Common myeloid progenitor, CD34-positive (primary cell): Measurements from ENCODE around the gene FAM153A.
"Not testable (repeated sequence)": the region's sequence is repeated elsewhere in the genome, so short reads cannot be mapped to it uniquely, and the experiment has no call there.

ENCODE experiments used
- CTCF ChIA-PET: fragments of 350-600 bp; sonication (Branson Sonifier 250); formaldehyde crosslinking; loops from one replicate; lab custom pipeline; 2021; ENCODE audit warnings: antibody characterized with exemption; lab: Charles Lee
- POLR2A ChIA-PET: fragments of 350-600 bp; sonication (Branson Sonifier 250); formaldehyde crosslinking; loops from one replicate; lab custom pipeline; 2021; ENCODE audit warnings: antibody characterized with exemption; lab: Charles Lee
- DNase-seq, 3 donors: peaks; one replicate each; pipeline versions ENCODE4 v3.0.0 to v3.0.0-alpha.2; 2013
- H3K27ac ChIP-seq, 2 experiments: 1 replicate in 1 of 2; 2 replicates in 1 of 2; pipeline ENCODE4 v1.7.0; 2013; ENCODE audit warnings: inconsistent platforms in 2 of 2, low read length in 2 of 2, mild to moderate bottlenecking in 2 of 2, low read depth in 1 of 2, moderate library complexity in 1 of 2; ENCODE audit not compliant: severe bottlenecking in 2 of 2, insufficient read depth in 1 of 2, poor library complexity in 1 of 2
- H3K27me3 ChIP-seq, 5 experiments: replicated peaks in 2 of 5; 1 replicate in 3 of 5; 2 replicates in 2 of 5; pipeline versions ENCODE4 v1.6.1 to v1.7.0; 2013; ENCODE audit warnings: low read length in 4 of 5, mild to moderate bottlenecking in 2 of 5, moderate library complexity in 2 of 5, inconsistent platforms in 1 of 5; ENCODE audit not compliant: insufficient read depth in 5 of 5, control insufficient read depth in 4 of 5
- H3K36me3 ChIP-seq, 4 experiments: 1 replicate in 2 of 4; 2 replicates in 2 of 4; pipeline versions ENCODE4 v1.6.1 to v1.7.0; 2013; ENCODE audit warnings: low read length in 3 of 4, control low read depth in 1 of 4, mild to moderate bottlenecking in 1 of 4; ENCODE audit not compliant: control insufficient read depth in 4 of 4, insufficient read depth in 4 of 4
- H3K4me1 ChIP-seq, 4 experiments: 1 replicate in 3 of 4; 2 replicates in 1 of 4; pipeline versions ENCODE4 v1.6.1 to v1.7.1; 2013; ENCODE audit warnings: low read length in 3 of 4, mild to moderate bottlenecking in 3 of 4, control low read depth in 1 of 4, inconsistent platforms in 1 of 4, moderate library complexity in 1 of 4; ENCODE audit not compliant: control insufficient read depth in 4 of 4, insufficient read depth in 4 of 4; ENCODE audit errors: control extremely low read depth in 1 of 4
- H3K4me3 ChIP-seq, 7 experiments: 1 replicate in 4 of 7; 2 replicates in 3 of 7; pipeline versions ENCODE4 v1.5.1 to v1.7.0; 2013; ENCODE audit warnings: mild to moderate bottlenecking in 7 of 7, low read length in 6 of 7, moderate library complexity in 6 of 7, inconsistent platforms in 2 of 7, low read depth in 2 of 7, control low read depth in 1 of 7; ENCODE audit not compliant: insufficient read depth in 4 of 7, control insufficient read depth in 1 of 7; ENCODE audit errors: extremely low read depth in 1 of 7
- H3K9me3 ChIP-seq, 5 experiments: 1 replicate in 4 of 5; 2 replicates in 1 of 5; pipeline versions ENCODE4 v1.6.1 to v1.7.1; 2013; ENCODE audit warnings: low read length in 4 of 5, mild to moderate bottlenecking in 2 of 5, inconsistent platforms in 1 of 5, low read depth in 1 of 5, moderate library complexity in 1 of 5; ENCODE audit not compliant: control insufficient read depth in 4 of 5, insufficient read depth in 2 of 5; ENCODE audit errors: control extremely low read depth in 1 of 5
- WGBS: methylation state at CpG from one replicate; pipeline ENCODE4 v1.1.5; 2013; ENCODE audit not compliant: insufficient coverage; 5-methylcytosine and 5-hydroxymethylcytosine counted together

The FAM153A gene

DNA sequence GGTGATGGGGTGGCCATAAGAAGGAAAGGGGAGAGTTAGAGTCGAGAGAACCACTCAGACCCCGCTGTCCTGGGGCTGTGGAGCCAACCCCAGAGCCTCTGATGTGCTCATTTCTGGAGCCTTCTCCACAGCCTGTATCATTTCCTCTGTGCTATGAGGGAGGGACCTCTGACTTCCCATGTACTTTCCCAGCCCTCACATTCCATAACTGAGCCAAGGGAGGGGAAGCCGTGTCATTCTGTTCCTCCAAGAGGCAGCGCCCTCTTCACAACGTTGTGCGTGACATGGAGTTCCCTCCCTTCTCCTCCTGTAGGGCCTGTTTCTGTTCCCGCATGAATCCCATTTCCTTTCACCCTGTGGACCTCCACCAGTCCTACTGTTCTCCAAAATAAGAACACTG is 57.8 kb downstream of the FAM153A start:
- POLR2A ChIA-PET, H3K9me3 ChIP-seq, DNase-seq, H3K27ac ChIP-seq, CTCF ChIA-PET, H3K27me3 ChIP-seq, H3K4me1 ChIP-seq, H3K4me3 ChIP-seq, H3K36me3 ChIP-seq: not testable (repeated sequence)
- no CpG with 5 or more reads among the region's 7 CpGs for WGBS

DNA sequence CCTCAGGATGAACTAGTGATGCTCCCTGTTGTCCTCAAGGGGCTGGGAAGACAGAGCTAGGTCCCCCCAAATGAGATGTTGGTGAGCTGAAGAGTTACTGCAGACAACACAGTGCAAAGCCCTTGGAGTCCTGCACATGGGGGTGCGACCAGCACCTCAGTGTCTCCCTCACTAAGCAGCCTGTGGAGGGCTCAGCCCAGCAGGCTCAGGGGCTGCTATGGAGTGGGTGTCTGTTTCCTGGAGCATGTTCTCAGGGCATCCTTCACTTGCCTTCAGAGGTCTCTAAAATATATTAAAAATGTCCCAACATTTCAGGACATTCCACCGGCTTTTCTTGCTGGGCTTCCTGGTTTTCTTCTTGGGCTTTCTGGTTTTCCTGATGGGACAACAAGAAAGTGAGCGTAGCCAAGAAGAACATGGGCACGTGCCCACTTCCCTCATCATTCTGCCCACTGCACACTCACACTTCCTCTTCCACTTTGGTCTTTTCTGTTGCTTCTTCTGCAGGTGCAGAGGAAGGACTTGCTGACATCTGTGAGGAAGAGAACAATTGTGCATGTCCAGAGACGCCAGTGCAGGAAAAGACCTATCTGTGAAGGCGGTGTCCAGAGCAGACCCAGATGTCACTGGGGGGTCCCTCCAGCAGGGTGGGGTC is 58.7 kb downstream of the FAM153A start:
- H3K9me3 ChIP-seq, DNase-seq, H3K4me1 ChIP-seq, H3K27me3 ChIP-seq, CTCF ChIA-PET, H3K36me3 ChIP-seq, POLR2A ChIA-PET, H3K27ac ChIP-seq, H3K4me3 ChIP-seq: not testable (repeated sequence)
- WGBS: no CpG with 5 or more reads among the region's 6 CpGs

DNA sequence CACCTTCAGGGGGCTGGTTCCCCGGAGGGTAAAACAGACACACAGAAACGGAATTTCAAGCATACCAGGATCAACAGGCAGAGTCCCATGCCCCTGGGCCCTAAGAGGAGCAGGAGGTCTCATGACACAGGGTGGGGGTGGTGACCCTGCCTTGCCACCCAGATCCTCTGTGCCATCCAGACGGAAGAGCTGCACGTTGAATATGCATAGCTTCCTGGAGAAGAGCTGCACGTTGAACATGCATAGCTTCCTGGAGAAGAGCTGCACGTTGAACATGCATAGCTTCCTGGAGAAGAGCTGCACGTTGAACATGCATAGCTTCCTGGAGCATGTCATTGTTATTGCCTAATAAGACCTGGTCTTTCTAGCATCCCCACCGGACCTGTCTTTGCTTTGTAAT is 59.9 kb downstream of the FAM153A start:
- no CpG with 5 or more reads among the region's 8 CpGs for WGBS
- POLR2A ChIA-PET, H3K36me3 ChIP-seq, DNase-seq, H3K27me3 ChIP-seq, H3K27ac ChIP-seq, CTCF ChIA-PET, H3K9me3 ChIP-seq, H3K4me3 ChIP-seq, H3K4me1 ChIP-seq: not testable (repeated sequence)

- no CpG with 5 or more reads among the region's 8 CpGs for WGBS
- DNase-seq, CTCF ChIA-PET, H3K27ac ChIP-seq, H3K4me1 ChIP-seq, H3K36me3 ChIP-seq, H3K27me3 ChIP-seq, H3K9me3 ChIP-seq, POLR2A ChIA-PET, H3K4me3 ChIP-seq: not testable (repeated sequence)
Measured at GRCh38 chr5:177719989-177720388, 62.7 kb downstream of the FAM153A start.

DNA sequence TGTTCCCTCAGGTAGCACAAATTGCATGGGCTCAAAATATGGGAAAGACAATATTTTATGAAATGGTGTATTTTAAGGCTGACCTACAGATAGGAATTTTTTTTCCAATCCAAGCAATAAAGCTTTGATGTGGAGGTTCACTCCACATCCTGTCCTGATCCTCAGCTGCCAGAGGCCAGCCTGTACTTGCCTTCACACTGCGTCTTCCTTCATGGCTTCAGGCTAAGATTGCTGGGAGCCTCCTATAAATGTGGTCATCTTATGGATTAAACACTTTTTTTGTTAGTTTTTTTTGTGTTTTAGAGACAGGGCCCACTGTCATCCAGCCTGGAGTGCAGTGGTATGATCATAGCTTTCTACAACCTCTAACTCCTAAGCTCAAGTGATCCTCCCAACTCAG is 67.3 kb downstream of the FAM153A start:
- H3K4me3 ChIP-seq, POLR2A ChIA-PET, H3K9me3 ChIP-seq, H3K36me3 ChIP-seq, H3K4me1 ChIP-seq, H3K27ac ChIP-seq, CTCF ChIA-PET, DNase-seq, H3K27me3 ChIP-seq: not testable (repeated sequence)
- WGBS: no CpG with 5 or more reads among the region's 1 CpG

DNA sequence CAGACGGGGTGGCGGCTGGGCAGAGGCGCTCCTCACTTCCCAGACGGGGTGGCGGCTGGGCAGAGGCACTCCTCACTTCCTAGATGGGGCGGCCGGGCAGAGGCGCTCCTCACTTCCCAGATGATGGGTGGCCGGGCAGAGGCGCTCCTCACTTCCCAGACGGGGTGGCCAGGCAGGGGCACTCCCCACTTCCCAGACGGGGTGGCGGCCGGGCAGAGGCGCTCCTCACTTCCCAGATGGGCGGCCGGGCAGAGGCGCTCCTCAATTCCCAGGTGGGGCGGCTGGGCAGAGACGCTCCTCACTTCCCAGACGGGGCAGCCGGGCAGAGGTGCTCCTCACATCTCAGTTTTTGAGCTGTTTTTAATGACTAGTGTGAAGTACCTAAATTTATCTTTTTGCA is 86.6 kb downstream of the FAM153A start:
- 100% methylated on average over 9 of the region's 22 CpGs for WGBS
- H3K4me1 ChIP-seq, H3K4me3 ChIP-seq, DNase-seq, H3K9me3 ChIP-seq, H3K27ac ChIP-seq, POLR2A ChIA-PET, CTCF ChIA-PET, H3K36me3 ChIP-seq, H3K27me3 ChIP-seq: not testable (repeated sequence)

DNA sequence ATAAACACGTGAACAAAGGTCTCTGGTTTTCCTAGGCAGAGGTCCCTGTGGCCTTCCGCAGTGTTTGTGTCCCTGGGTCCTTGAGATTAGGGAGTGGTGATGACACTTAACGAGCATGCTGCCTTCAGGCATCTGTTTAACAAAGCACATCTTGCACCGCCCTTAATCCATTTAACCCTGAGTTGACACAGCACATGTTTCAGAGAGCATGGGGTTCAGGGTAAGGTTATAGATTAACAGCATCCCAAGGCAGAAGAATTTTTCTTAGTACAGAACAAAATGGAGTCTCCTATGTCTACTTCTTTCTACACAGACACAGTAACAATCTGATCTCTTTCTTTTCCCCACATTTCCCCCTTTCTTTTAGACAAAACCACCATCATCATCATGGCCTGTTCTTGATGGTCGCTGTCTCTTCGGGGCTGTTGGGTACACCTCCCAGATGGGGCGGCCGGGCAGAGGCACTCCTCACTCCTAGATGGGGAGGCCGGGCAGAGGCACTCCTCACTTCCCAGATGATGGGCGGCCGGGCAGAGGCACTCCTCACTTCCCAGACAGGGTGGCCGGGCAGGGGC is 87.3 kb downstream of the FAM153A start:
- H3K27me3 ChIP-seq, H3K36me3 ChIP-seq, CTCF ChIA-PET, DNase-seq, H3K9me3 ChIP-seq, H3K27ac ChIP-seq, POLR2A ChIA-PET, H3K4me1 ChIP-seq, H3K4me3 ChIP-seq: not testable (repeated sequence)
- WGBS: 91% methylated on average over 7 of the region's 12 CpGs
